LNCaP clone FGC (cell line): ENCODE measurements around the gene CYFIP2.

Experiments
- DNase-seq: peaks from one replicate; pipeline ENCODE4 v3.0.0-alpha.2; 2011; ENCODE audit warnings: low read depth
- H3K4me3 ChIP-seq: 2 replicates; pipeline ENCODE4 v1.5.1; 2011; ENCODE audit warnings: mild to moderate bottlenecking, low read depth, low read length, control low read depth
- CTCF ChIP-seq: IDR thresholded peaks from 2 replicates; pipeline ENCODE4 v1.5.1; 2012; ENCODE audit warnings: mild to moderate bottlenecking; ENCODE audit not compliant: control insufficient read depth, insufficient read depth; ENCODE audit errors: extremely low read depth

Gene CYFIP2

GRCh38 chr5:157245476-157245875, 20.4 kb upstream of the CYFIP2 start:
- no peak overlapping the region for H3K4me3 ChIP-seq
- no peak for TF ChIP-seq CTCF
- DNase-seq: no peak

- no peak overlapping the region for H3K4me3 ChIP-seq
- DNase-seq: no peak
- TF ChIP-seq CTCF: no peak
Measured at GRCh38 chr5:157245886-157246285, 20.0 kb upstream of the CYFIP2 start.

- no peak for DNase-seq
- no peak overlapping the region for H3K4me3 ChIP-seq
- TF ChIP-seq CTCF: no peak
Measured at GRCh38 chr5:157247267-157247666, 18.7 kb upstream of the CYFIP2 start.

- TF ChIP-seq CTCF: no peak
- no peak for DNase-seq
- H3K4me3 ChIP-seq: no peak overlapping the region
Measured at GRCh38 chr5:157248821-157249470, 17.0 kb upstream of the CYFIP2 start.

- no peak for TF ChIP-seq CTCF
- no peak overlapping the region for H3K4me3 ChIP-seq
- DNase-seq: no peak
Measured at GRCh38 chr5:157252711-157253465, 13.0 kb upstream of the CYFIP2 start.

- no peak overlapping the region for H3K4me3 ChIP-seq
- TF ChIP-seq CTCF: peak; percentile 98
- no peak for DNase-seq
Measured at GRCh38 chr5:157253547-157253946, 12.4 kb upstream of the CYFIP2 start.

- no peak overlapping the region for H3K4me3 ChIP-seq
- DNase-seq: no peak
- TF ChIP-seq CTCF: no peak
Measured at GRCh38 chr5:157258450-157258849, 7.5 kb upstream of the CYFIP2 start.
